Limb (tissue), 2 donors: ENCODE measurements around the gene EPSTI1.
"Not testable (repeated sequence)": the region's sequence is repeated elsewhere in the genome, so short reads cannot be mapped to it uniquely, and the experiment has no call there.

Source experiments
- DNase-seq, 2 donors: peaks; one replicate each; pipeline ENCODE4 v3.0.0-alpha.2; 2016; ENCODE audit errors: extremely low spot score in 2 of 2

The EPSTI1 gene

DNA sequence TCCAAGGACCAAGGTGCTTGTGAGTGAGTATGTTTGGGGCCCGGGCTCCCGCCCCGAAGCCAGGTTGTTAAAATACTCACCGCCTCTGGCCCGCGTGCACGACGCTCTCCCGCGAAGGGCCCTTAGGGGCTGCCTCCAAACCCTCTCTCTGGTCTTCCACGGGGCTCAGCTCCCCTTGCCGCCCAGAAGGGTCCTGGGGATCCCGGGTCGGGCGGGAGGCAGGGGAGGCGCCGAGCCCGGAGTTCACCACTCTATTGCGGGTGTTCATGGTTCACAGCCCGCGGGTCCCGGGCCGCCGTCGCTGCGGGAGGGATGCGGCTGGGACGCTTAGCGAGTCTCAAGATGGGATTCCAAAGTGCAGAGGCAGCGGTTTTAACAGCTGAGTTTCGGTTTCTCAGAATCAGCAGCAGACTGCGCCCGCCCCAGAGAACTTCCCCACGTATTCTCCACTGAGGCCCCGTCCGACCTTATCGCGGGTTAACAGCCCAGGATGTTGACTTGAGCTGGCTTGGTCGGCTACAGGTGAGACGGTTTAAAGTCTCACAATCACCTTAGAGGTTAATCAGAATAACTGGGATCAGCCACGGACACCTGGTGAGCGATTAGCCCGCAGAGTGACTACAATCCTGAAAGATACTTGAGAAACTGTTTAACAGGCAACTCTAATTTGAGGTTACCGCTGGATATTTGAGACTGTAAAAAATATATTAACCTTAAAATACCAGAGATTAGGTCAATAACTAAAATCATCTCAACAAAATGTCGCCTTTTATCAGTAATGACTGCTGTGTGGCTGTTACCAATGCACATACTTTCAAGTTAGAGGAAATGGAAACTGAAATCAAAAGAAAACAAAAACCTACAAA lies at the start of gene EPSTI1:
Gene EPSTI1 (minus strand): TSS at position 344 of the 866 bp plus-strand sequence. CDS start 76 bp downstream, at position 268.
- DNase-seq, result peak; percentile 62 to 73

DNA sequence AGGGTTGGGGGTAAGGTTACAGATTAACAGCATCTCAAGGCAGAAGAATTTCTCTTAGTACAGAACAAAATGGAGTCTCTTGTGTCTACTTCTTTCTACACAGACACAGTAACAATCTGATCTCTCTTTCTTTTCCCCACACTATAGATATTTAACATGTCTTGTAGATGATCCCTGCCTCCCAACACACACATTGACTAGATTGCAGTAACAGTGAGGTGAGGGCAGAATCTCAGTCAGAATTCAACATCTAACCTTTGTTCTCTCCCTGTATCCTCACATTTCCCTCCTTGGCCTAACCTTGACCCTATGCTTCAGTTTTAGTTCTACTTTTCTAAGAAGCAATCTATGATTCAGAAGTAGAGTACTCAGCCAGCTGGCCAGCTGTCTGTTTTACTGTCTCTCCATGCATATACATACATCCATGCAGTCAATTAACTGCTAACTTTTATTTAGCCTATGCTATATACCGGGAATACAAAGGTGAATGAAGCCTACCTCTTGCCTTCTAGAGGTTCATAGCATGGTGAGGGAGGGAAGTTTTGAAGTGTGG lies 49.4 kb upstream of the EPSTI1 start:
- DNase-seq, result no peak

GRCh38 chr13:43040581-43041368 lies 48.7 kb upstream of the EPSTI1 start:
- DNase-seq, result not testable (repeated sequence)

DNA sequence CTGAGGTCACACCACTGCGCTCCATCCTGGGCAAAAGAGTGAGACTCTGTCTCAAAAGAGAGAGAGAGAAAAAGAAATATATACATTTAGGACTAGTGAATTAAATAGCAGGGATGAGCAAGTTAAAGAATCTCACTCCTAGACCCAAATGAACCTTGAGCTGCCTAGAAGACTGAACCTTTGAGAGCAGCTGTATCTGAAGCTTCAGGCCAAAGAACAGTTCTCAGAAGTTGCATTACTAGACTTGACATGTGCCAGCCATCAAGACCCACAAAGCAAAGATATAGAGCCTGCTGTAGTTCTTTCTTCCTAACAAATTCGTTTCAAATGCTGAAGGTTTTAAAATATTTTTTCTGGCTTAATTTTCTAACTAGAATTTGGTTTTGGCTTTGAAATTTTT lies 47.9 kb upstream of the EPSTI1 start:
- no peak for DNase-seq

DNA sequence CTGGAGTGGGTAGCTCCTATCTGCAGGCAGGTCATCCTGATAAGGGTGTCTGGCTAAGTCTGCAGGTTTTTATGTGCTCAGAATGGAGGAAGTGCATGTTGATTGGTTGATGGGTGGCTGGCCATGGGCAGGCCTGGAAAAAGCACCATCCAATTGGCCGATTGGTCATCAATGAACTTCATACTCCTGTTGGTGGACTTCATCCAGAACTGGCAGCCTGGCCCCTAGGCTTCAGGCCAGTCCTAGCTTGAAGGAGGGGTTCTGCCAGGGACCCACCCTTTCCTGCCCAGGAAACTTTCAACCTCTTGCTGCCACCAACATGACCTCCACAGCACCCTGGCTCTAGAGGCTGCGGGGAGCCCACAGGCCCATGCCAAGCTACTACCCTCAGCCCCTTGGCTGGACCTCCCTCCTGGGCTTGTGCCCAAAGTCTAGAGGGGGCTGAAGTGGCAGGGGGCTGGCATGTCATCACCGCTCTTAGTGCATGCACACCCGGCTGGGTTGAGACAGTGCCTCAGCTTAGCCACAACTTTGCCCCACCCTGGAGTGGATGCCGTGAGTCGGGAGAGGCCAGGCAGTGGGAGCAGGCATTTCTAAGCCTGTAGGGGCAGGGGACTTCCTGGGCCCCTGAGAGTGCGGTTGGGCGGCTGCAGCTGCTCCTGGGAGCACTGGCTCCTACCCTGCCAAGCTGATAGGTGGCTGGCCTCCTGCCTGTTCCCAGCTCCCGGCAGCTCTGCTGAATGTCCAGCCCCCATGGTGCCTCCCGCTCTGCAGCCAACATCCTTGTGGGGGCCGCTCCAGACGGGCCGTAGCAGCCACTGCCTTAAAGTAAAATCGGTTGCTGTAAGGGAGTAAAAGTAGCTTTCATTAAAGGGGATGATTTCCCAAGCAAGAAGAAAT lies 44.6 kb upstream of the EPSTI1 start:
- DNase-seq, result no peak

DNA sequence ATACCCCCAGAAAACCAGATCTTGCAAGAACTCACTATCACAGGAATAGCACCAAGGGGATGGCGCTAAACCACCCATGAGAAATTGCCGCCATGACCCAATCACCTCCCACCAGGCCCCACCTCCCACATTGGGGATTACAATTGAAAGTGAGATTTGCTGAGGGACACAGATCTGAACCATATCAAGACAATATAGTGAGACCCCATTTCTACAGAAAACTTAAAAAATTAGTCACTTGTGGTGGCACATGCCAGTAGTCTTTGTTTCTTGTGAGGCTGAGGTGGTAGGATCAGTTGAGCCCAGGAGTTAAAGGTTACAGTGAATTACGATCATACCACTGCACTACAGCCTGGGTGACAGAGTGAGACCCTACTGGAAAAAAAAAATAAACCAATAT lies 41.0 kb upstream of the EPSTI1 start:
- DNase-seq, result no peak

DNA sequence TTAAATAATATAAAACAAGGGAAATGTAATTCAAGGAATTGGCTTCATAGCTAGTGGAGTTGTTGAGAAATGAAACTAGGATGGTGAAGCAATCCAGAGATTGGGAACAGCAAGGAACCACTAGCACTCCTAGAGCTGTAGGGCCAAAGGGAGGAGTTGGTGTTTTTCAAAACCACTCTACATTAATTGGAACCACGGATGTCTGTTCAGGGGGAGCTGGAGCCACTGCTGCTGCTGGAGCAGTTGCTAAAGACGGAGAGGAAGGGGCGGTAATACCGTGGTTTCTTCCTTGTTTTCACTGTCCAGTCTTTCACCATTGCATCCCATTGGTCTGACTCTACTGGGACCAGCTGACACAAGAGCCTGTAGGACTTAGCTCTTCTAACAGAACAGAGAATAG lies 39.8 kb upstream of the EPSTI1 start:
- DNase-seq, result no peak

GRCh38 chr13:43030548-43030947 lies 38.5 kb upstream of the EPSTI1 start:
- no peak for DNase-seq

DNA sequence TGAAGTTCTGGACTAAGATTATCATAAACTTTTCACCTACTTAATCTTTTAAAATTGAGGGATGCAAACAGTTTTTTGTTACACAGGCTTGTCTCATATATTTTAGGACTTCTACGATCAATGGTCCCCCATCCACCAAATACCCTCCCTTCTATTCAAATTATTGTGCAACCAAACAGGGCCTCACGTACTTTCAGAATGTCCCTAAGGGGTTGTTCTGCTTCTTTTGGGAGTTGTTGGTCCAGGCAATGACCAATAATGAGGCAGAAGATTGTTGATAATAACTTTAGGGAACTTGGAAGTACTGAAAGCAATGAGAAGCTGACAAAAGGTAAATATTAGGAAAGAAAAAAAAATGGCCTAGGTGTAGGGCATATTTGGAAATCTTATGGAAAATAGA lies 34.2 kb upstream of the EPSTI1 start:
- DNase-seq, result no peak

DNA sequence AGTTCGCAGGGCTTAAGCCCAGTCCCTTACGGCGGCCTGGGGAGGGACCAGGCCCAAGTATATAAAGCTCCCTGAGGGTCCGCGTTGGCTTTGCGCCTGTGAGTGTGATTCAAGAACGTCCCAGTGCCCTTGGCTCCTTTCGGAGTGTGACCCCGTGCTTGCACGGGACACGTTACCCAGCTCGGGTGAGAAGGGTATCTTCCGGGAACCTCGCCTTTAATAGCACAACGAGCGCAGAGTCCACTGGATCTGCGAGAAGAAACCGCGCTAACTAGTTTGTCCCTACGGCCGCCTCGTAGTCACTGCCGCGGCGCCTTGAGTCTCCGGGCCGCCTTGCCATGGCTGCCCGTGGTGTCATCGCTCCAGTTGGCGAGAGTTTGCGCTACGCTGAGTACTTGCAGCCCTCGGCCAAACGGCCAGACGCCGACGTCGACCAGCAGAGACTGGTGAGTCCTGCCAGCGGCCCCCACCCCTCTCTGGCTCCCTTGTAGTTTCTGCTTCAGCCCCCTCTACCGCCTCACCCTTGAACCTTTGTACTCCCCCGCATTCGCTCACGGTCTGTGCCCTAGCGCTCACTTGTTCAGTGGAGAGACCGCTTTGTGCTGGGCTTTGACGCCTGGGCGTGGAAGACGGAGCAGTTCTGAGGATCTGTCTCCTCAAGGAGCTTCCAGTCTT lies 31.4 kb upstream of the EPSTI1 start, which contains the start of gene DNAJC15:
Gene DNAJC15 (plus strand): TSS at position 298 of the 675 bp plus-strand sequence. CDS start 41 bp downstream, at position 339.
- DNase-seq, result peak; percentile 87 to 91

DNA sequence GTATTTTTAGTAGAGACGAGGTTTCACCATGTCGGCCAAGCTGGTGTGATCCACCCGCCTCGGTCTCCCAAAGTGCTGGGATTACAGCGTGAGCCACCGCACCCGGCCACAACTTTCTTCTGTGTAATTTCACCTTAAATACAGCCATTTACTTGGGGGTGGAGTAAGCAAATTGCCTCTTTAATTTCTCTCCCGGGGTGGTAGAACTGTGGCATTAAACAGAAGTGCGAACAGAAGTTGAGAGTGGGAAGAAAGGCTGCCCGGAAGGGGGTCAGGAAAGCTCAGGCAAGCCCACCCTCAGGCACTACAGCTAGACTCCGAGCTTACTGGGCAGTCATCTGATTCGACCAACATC lies 30.9 kb upstream of the EPSTI1 start:
- DNase-seq, result no peak

DNA sequence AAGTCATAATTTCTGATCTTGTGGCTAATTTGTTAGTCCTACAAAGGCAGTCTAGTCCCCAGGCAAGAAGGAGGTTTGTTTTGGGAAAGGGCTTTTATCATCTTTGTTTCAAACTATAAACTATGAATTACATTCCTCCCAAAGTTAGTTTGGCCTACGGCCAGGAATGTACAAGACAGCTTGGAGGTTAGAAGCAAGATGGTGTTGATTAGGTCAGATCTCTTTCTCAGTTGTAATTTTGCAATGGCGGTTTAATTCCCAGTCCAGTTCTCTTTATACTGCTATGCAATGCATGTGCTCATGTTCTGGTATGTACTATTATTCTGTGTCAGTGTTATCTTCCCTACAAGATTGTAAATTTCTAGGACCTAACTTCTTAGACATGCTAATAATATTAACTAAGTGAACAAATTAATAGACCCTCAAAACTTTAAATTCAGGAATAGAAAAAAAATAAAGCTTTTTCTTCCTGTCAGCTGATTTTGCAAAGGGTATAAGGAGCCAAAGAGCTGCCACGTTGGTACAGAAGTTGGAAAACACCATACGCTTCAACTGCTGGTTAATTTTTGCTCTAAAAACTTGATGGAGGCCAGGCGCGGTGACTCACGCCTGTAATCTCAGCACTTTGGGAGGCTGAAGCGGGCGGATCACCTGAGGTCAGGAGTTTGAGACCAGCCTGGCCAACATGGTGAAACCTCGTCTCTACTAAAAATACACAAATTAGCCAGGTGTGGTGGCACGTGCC lies 30.1 kb upstream of the EPSTI1 start:
- no peak for DNase-seq

DNA sequence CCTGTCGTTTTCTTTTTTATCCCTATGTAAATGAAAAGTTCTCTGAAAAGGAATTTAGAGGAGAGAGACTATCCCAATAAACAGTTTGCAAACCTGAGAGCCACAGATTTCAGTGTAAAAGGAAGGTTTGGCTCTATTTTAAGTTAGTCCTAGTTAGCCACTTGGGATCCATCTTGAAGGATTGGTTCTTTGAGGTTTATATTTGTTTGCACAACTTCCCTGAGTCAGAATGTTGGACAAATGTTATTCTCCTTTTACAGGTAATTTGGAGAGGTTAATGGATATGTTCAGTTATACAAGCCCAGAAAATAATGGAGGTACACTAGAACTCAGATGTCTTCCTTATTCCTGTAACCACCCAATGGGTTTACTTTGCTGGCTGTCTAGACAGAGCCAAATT lies 28.8 kb upstream of the EPSTI1 start:
- DNase-seq, result no peak

DNA sequence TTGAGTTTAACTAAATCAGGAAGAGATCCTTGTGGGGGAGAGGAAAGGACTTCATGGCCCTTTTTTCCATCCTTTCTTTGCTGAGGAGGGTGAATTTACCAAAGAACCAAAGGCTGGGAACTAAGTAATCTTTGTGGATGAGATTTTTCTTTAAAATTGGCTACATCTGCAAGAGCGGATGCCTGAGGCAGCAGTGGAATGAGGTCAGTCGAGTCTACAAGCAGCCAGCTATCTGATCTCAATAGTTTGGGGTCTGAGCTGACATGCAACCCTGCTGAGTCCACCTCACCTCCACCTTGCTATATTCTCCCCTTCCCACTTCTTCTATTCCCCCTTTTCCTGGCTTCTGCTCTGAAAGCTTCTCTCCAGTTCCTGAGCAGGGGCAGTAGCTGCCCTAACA lies 27.8 kb upstream of the EPSTI1 start:
- no peak for DNase-seq

- DNase-seq, result no peak
Measured at GRCh38 chr13:43016226-43016625, 24.2 kb upstream of the EPSTI1 start.

GRCh38 chr13:43014162-43014561 lies 22.1 kb upstream of the EPSTI1 start:
- no peak for DNase-seq

- DNase-seq, result no peak
Measured at GRCh38 chr13:43009506-43009905, 17.5 kb upstream of the EPSTI1 start.

- no peak for DNase-seq
Measured at GRCh38 chr13:43008596-43008995, 16.6 kb upstream of the EPSTI1 start.

DNA sequence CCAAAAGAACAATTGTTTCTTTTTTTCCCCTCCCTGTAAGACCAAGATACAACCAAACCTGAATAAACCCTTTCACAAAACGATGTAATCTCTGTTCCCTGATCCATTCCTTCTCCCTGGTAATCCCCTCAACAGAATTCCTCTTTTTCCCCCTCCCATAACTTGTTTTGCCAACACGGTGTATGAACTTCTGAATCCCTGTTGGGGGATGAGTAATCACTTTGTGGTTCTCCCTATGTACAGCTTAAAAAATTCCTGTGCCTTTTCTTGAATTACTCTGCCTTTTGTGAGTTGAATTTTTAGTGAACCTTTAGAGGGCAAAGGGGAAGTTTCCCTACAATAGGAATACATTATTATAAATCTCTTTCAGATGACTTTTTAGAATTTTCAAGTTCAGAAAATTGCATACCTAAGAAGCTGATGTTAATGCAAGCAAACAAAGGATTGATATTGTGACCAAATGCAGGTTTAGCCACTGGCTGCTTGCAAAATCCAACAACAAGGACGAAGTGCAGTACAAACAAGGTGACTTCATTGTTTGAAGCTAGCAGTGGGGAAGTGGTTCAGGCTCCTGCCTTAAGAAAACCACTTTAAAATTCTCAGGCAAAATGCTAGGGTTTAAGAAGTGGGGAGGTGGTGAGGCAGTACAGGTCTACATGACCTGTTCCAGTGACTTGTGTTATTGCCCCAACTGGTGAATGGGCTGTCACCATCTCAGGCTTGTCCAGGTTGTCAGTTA lies 15.0 kb upstream of the EPSTI1 start:
- DNase-seq, result no peak
